ENCODE data around the gene ALX4. TPM values are rescaled to one million over a fixed set of nuclear protein-coding genes. Genes with fewer than 3 reads are reported as not detected.

ALX4 gene
- total and polyA plus RNA-seq, 9 of the 15 experiments (the other 6 are each of a cell fraction or from before 2014, with no cell fraction given) = 0.07 to 1.2 (median 0.33) TPM

DNA sequence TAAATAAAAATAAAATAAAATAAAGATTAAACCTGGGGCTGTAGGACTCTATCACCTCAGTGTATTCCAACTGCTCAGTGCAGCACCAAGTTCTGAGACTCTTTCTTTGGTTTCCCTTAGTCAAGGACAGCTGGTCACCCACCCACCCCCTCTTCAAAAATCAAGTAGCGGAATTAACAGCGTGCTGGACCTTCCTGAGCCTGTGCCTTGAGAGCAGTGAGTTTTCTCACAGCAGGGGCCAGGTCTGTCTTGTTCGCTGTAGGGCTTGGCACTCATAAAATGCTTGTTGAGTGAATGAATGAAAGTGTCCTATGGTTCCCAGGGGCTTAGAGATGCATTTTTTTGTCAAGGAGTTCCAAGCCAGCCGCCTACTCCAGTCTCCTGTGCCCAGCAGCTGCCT, 2.9 kb upstream of the ALX4 start:
- no peak for TF ChIP-seq ZNF347 (CRISPR knock-in tag; IDR thresholded peaks at IDR 0.05; ENCODE audit: low read depth)
- TF ChIP-seq, protein P1, sequence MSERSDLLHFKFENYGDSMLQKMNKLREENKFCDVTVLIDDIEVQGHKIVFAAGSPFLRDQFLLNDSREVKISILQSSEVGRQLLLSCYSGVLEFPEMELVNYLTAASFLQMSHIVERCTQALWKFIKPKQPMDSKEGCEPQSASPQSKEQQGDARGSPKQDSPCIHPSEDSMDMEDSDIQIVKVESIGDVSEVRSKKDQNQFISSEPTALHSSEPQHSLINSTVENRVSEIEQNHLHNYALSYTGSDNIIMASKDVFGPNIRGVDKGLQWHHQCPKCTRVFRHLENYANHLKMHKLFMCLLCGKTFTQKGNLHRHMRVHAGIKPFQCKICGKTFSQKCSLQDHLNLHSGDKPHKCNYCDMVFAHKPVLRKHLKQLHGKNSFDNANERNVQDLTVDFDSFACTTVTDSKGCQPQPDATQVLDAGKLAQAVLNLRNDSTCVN (CRISPR knock-in tag; IDR thresholded peaks at IDR 0.05) = no peak
- no peak overlapping the region for H3K27ac ChIP-seq (ENCODE audit: extremely low read depth, low read depth, low read length)
- intact Hi-C loops (cut with micrococcal nuclease) (no loop called here), in situ Hi-C loops (cut with MboI) (no loop called here)
- CTCF ChIA-PET (ENCODE audit: low intra/inter-chr PET ratio) = no interaction called here
- H3K27me3 ChIP-seq (ENCODE audit: control insufficient read depth in 2 of 2, insufficient read depth in 2 of 2, low read length in 2 of 2) = peaks cover 20 to 72% of the 10 kb centered on the region in 2 experiments
- no peaks in the 10 kb centered on the region for H3K9me1 ChIP-seq (ENCODE audit: control insufficient read depth, insufficient read depth, low read length)
- no peaks in the 10 kb centered on the region for H3K9me3 ChIP-seq (replicated peaks; ENCODE audit: control insufficient read depth, insufficient read depth, low read depth, low read length)
- DNase-seq (ENCODE audit: extremely low read depth in 1 of 4, low spot score in 3 of 4) (no peak), FAIRE-seq (no peak), ATAC-seq (no peak)
- no peak overlapping the region for H3K4me2 ChIP-seq (ENCODE audit: insufficient read depth, low read length)
- no peaks in the 10 kb centered on the region for H3K36me3 ChIP-seq (ENCODE audit: control insufficient read depth, insufficient read depth, low read length)
- BruUV-seq (replicated peaks) = no TSS peak
- WGBS (ENCODE audit: insufficient coverage, low coverage, missing lambda C conversion rate) = 17% methylated on average over 4 of the region's 4 CpGs
- POLR2A ChIA-PET = interaction anchor here (0.7 kb wide), 1 partner anchor 52 kb away, joined by 3 read pairs; no protein-coding TSS in a partner anchor
- H3K9ac ChIP-seq (ENCODE audit: insufficient read depth in 1 of 2, low read depth in 2 of 2, low read length in 2 of 2) = no peak overlapping the region
- no peak overlapping the region for H2AFZ ChIP-seq (ENCODE audit: low read depth, low read length)
- no peak overlapping the region for H3K4me3 ChIP-seq
- H3K79me2 ChIP-seq (ENCODE audit: control insufficient read depth, insufficient read depth, low read length) = no peaks in the 10 kb centered on the region
- H4K20me1 ChIP-seq (replicated peaks; ENCODE audit: control insufficient read depth, insufficient read depth, low read length) = 0 out of 2 replicates have a peak, but pooled peaks cover 3% of the 10 kb centered on the region
- H3K4me1 ChIP-seq (replicated peaks in 1 of 2; ENCODE audit: control insufficient read depth in 2 of 2, insufficient read depth in 2 of 2, low read length in 2 of 2) = peaks cover 0 to 40% of the 10 kb centered on the region in 2 experiments; a peak in 2 of 5 replicates
